NB4 (cell line): Measurements from ENCODE around the gene NPTX2.

Experiments
- POLR2A ChIP-seq: IDR thresholded peaks from 2 replicates; pipeline ENCODE4 v1.6.1; 2011; ENCODE audit warnings: mild to moderate bottlenecking; ENCODE audit not compliant: insufficient read length; ENCODE audit errors: extremely low read depth
- TF ChIP-seq, protein P1 (sequence below): IDR thresholded peaks from one replicate; pipeline ENCODE4 v1.5.1; 2012; ENCODE audit warnings: low read depth, low read length
- TF ChIP-seq, protein P2 (sequence below): IDR thresholded peaks from 2 replicates; pipeline ENCODE4 v1.6.1; 2011; ENCODE audit warnings: low read depth, low read length

DNA sequence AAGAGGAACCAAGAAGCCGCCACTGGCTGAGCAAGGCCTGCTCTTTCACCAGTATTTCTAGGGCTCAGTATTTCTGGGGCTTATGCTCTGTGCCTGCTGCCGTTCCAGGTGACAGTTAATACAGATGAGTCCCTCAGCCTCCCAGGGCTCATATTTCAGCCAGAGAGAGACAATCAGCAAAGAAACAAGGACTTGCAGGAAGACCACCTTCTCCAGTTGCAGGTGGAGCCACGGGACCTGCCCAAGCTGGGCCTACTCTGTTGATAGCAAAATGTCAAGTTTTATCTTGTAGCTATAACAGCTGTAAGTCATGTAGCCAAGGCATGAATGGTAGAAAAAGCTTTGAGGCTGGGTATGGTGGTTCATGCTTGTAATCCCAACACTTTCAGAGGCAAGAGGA lies 42.7 kb downstream of the NPTX2 start:
- TF ChIP-seq, protein P1, sequence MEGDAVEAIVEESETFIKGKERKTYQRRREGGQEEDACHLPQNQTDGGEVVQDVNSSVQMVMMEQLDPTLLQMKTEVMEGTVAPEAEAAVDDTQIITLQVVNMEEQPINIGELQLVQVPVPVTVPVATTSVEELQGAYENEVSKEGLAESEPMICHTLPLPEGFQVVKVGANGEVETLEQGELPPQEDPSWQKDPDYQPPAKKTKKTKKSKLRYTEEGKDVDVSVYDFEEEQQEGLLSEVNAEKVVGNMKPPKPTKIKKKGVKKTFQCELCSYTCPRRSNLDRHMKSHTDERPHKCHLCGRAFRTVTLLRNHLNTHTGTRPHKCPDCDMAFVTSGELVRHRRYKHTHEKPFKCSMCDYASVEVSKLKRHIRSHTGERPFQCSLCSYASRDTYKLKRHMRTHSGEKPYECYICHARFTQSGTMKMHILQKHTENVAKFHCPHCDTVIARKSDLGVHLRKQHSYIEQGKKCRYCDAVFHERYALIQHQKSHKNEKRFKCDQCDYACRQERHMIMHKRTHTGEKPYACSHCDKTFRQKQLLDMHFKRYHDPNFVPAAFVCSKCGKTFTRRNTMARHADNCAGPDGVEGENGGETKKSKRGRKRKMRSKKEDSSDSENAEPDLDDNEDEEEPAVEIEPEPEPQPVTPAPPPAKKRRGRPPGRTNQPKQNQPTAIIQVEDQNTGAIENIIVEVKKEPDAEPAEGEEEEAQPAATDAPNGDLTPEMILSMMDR: no peak
- no peak for TF ChIP-seq POLR2A
- TF ChIP-seq, protein P2, sequence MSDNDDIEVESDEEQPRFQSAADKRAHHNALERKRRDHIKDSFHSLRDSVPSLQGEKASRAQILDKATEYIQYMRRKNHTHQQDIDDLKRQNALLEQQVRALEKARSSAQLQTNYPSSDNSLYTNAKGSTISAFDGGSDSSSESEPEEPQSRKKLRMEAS: no peak
